Astrocyte (in vitro differentiated cells and primary cell): ENCODE measurements around the gene EFNB2. TPM values are rescaled to one million over a fixed set of nuclear protein-coding genes. Genes with fewer than 3 reads are reported as not detected.

Experiments
- DNase-seq: peaks from one replicate; pipeline ENCODE4 v3.0.0-alpha.2; 2010; ENCODE audit warnings: low read depth
- FAIRE-seq: peaks from 2 replicates; lab custom pipeline; 2011; peaks lifted over from hg19 to GRCh38; lab: Jason Lieb, UNC
- H2AFZ ChIP-seq: 2 replicates; pipeline ENCODE4 v1.6.0; 2012; ENCODE audit warnings: low read depth, low read length, inconsistent platforms
- H3K27ac ChIP-seq: 2 replicates; pipeline ENCODE4 v1.5.1; 2011; ENCODE audit warnings: low read depth, low read length, inconsistent platforms
- H3K27me3 ChIP-seq: 2 replicates; pipeline ENCODE4 v1.6.0; 2011; ENCODE audit warnings: low read length, inconsistent platforms; ENCODE audit not compliant: insufficient read depth
- H3K36me3 ChIP-seq: 2 replicates; pipeline ENCODE4 v1.5.1; 2011; ENCODE audit warnings: low read length, inconsistent platforms; ENCODE audit not compliant: insufficient read depth
- H3K4me1 ChIP-seq: 2 replicates; pipeline ENCODE4 v1.5.1; 2011; ENCODE audit warnings: low read length, inconsistent platforms; ENCODE audit not compliant: insufficient read depth
- H3K4me2 ChIP-seq: 2 replicates; pipeline ENCODE4 v1.6.0; 2012; ENCODE audit warnings: low read length, inconsistent platforms
- H3K4me3 ChIP-seq: 2 replicates; pipeline ENCODE4 v1.5.1; 2011; ENCODE audit warnings: low read depth, mild to moderate bottlenecking, low read length, inconsistent platforms; ENCODE audit not compliant: insufficient read depth
- H3K79me2 ChIP-seq: 2 replicates; pipeline ENCODE4 v1.6.0; 2012; ENCODE audit warnings: mild to moderate bottlenecking, low read length, inconsistent platforms; ENCODE audit not compliant: insufficient read depth
- H3K9ac ChIP-seq: 2 replicates; pipeline ENCODE4 v1.6.0; 2012; ENCODE audit warnings: mild to moderate bottlenecking, low read length, inconsistent platforms
- H3K9me3 ChIP-seq: 2 replicates; pipeline ENCODE4 v1.5.1; 2012; ENCODE audit warnings: low read depth, mild to moderate bottlenecking, low read length, inconsistent platforms; ENCODE audit not compliant: insufficient read depth
- H4K20me1 ChIP-seq: 2 replicates; pipeline ENCODE4 v1.6.0; 2012; ENCODE audit warnings: low read length, inconsistent platforms; ENCODE audit not compliant: insufficient read depth
- H3K27ac Mint-ChIP-seq: one replicate; pipeline ENCODE4 v1.8.0; 2021; ENCODE audit warnings: mild to moderate bottlenecking, mixed read lengths; ENCODE audit not compliant: unreplicated experiment
- H3K27me3 Mint-ChIP-seq: one replicate; pipeline ENCODE4 v1.8.0; 2021; ENCODE audit warnings: low read depth, mixed read lengths; ENCODE audit not compliant: unreplicated experiment
- H3K36me3 Mint-ChIP-seq: one replicate; pipeline ENCODE4 v1.8.0; 2021; ENCODE audit warnings: low read depth, mixed read lengths; ENCODE audit not compliant: unreplicated experiment
- H3K4me1 Mint-ChIP-seq: one replicate; pipeline ENCODE4 v1.8.0; 2021; ENCODE audit warnings: low read depth, mixed read lengths; ENCODE audit not compliant: unreplicated experiment
- H3K4me3 Mint-ChIP-seq: one replicate; pipeline ENCODE4 v1.8.0; 2021; ENCODE audit warnings: mild to moderate bottlenecking, moderate library complexity, mixed read lengths; ENCODE audit not compliant: unreplicated experiment
- H3K9me3 Mint-ChIP-seq: one replicate; pipeline ENCODE4 v1.8.0; 2021; ENCODE audit warnings: mild to moderate bottlenecking, mixed read lengths; ENCODE audit not compliant: unreplicated experiment
- CTCF ChIP-seq: IDR thresholded peaks from 2 replicates; pipeline ENCODE4 v1.5.1; 2011; ENCODE audit warnings: low read depth, mild to moderate bottlenecking, inconsistent platforms, low read length, moderate library complexity; ENCODE audit not compliant: insufficient read depth
- EZH2 ChIP-seq: IDR thresholded peaks from 2 replicates; pipeline ENCODE4 v1.6.1; 2012; ENCODE audit warnings: mild to moderate bottlenecking, low read length, inconsistent platforms; ENCODE audit not compliant: insufficient read depth
- total RNA-seq: library from RNA; stranded (reverse); gene quantifications from 2 replicates; pipeline ENCODE4 v1.2.1, GENCODE V29; 2021

Gene EFNB2
- total RNA-seq, 1 donor from 2014 or later, result 93.2 TPM

- Histone ChIP-seq H2AFZ (peak overlapping the region; percentile 67), H3K4me1 (peaks cover 13% of the 10 kb centered on the region), H3K27me3 (peaks cover under 1% of the 10 kb centered on the region), H3K4me2 (peak overlapping the region; percentile 37), H3K9ac (no peak overlapping the region), H3K36me3 (no peaks in the 10 kb centered on the region), H3K4me3 (no peak overlapping the region), H3K27ac (no peak overlapping the region), H3K79me2 (no peaks in the 10 kb centered on the region), H3K9me3 (no peaks in the 10 kb centered on the region), H4K20me1 (no peaks in the 10 kb centered on the region)
- no peaks in the 10 kb centered on the region for H3K27me3 Mint-ChIP-seq
- no peak for TF ChIP-seq CTCF
- TF ChIP-seq EZH2, result no peak
- H3K9me3 Mint-ChIP-seq, result no peaks in the 10 kb centered on the region
- peaks cover 19% of the 10 kb centered on the region for H3K4me1 Mint-ChIP-seq
- DNase-seq (no peak), FAIRE-seq (peak; percentile 54)
- no peaks in the 10 kb centered on the region for H3K36me3 Mint-ChIP-seq
- H3K27ac Mint-ChIP-seq, result no peak overlapping the region
- no peak overlapping the region for H3K4me3 Mint-ChIP-seq
These were observed 67.9 kb downstream of the EFNB2 start for GRCh38 chr13:106467427-106468122.

GRCh38 chr13:106466691-106467426 lies 68.6 kb downstream of the EFNB2 start:
- no peak for TF ChIP-seq CTCF
- TF ChIP-seq EZH2, result no peak
- H3K4me1 ChIP-seq, result peaks cover 8% of the 10 kb centered on the region
- no peak overlapping the region for H3K27ac Mint-ChIP-seq
- no peak overlapping the region for H3K9ac ChIP-seq
- H3K4me3 Mint-ChIP-seq, result no peak overlapping the region
- H3K4me2 ChIP-seq, result peak overlapping the region; percentile 37
- no peaks in the 10 kb centered on the region for H3K9me3 Mint-ChIP-seq
- no peaks in the 10 kb centered on the region for H3K79me2 ChIP-seq
- no peak for FAIRE-seq
- H4K20me1 ChIP-seq, result no peaks in the 10 kb centered on the region
- H3K27me3 ChIP-seq, result peaks cover 3% of the 10 kb centered on the region
- peaks cover 7% of the 10 kb centered on the region for H3K27me3 Mint-ChIP-seq
- H2AFZ ChIP-seq, result no peak overlapping the region
- no peaks in the 10 kb centered on the region for H3K9me3 ChIP-seq
- H3K27ac ChIP-seq, result no peak overlapping the region
- no peaks in the 10 kb centered on the region for H3K36me3 ChIP-seq
- no peak overlapping the region for H3K4me3 ChIP-seq
- H3K4me1 Mint-ChIP-seq, result peaks cover 12% of the 10 kb centered on the region
- DNase-seq, result no peak
- no peaks in the 10 kb centered on the region for H3K36me3 Mint-ChIP-seq
